Stimulated activated CD4-positive, alpha-beta T cell treated with anti-CD3 and anti-CD28 coated beads, Interleukin-1b, Interleukin-23, amount 100 ng/mL, for 4 hours (primary cell): ENCODE data around the gene BASP1.

Experiments
- DNase-seq, 2 donors: peaks; one replicate each; pipeline ENCODE4 v3.0.0-alpha.2; 2020; ENCODE audit warnings: low read depth in 2 of 2

The BASP1 gene

GRCh38 chr5:17217493-17218352 is at the start of gene BASP1:
BASP1 (plus strand) TSS chr5:17217631; CDS start chr5:17275217, 57,586 bp downstream.
- peak; percentile 21 to 32 for DNase-seq

GRCh38 chr5:17169507-17169906 is 47.9 kb upstream of the BASP1 start:
- DNase-seq: no peak

GRCh38 chr5:17172791-17173190 is 44.6 kb upstream of the BASP1 start:
- DNase-seq: no peak

DNA sequence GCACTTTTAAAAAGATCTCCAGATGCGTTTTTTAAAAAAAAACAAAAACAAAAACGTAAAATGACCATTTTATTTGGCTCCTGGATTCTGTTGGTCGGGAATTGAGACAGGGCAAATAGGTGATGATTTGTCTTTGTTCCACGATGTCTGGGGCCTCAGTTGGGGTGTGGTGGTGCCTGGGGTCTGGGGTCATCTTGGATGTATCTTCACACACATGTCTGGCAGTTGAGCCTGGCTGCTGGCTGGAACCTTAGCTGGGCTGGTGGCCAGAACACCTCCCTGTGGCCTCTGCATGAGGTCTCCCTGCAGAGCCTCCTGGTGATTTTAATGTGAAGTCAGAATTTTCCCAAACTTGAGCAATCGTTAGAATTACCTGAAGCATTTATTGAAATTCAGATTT is 42.5 kb upstream of the BASP1 start:
- DNase-seq: no peak

GRCh38 chr5:17177501-17178372 is 39.7 kb upstream of the BASP1 start:
- DNase-seq: no peak

GRCh38 chr5:17178373-17178675 is 39.1 kb upstream of the BASP1 start:
- DNase-seq: no peak

DNA sequence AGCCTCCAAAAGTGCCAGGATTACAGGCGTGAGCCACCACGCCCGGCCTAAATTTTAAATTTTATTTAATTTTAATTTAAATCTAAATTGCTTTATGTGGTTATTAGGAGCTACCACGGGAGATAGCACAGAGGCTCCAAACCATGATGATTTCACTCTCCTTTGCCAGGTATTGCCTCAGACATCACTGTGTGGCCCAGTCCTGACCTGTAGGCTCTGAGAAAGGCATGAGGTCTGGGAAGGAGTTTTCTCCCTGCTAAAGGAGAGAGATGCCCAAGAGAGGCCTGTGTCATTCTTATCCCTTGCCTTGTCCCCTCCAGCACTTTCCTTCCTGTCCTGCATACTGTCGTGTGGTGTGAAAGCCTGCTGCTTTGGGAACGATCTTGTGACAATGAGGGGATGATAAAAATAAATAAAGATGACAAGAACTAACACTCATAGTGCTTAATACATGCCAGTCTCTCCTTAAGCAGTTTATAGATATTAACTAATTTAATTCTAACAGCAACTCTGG is 37.0 kb upstream of the BASP1 start:
- no peak for DNase-seq

DNA sequence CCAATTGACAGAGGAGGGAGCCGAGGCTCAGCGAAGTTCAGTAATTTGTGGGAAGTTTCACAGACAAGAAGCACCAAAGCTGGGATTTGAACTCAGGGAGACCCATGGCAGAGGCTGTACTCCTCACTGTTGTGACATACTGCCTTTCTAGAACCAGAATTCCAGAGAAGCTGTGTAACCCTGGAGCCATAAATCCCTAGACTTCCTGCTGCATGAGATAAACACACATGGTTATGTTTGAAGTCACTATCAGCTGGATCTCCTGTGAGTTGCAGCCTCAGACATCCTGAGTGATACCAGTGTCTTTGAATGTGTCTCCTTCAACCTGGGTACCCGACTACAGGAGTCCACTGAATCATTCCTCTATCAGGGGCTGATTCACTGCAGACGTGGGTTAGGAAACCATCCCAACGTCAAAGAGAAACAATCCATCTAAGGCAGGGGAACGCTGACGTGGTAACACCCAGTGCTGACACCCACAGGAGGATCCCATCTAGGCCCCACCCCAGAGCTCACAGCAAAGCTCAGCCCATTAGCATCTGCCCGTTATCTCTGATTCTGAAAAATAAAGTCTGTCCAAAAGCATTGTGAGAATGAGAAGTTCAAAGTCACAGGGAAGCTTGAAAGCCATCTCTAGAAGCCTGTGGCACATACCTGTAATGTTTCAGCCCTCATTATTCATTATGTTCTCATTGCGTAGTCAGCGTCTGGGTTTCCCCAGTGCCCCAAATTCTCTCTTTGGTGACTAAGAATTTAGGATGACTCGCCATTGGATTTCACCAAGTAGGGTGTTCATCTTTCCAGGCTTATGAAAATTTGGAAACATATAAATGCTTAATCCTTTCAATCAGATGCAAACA is 36.3 kb upstream of the BASP1 start:
- no peak for DNase-seq

GRCh38 chr5:17182494-17182893 is 34.9 kb upstream of the BASP1 start:
- no peak for DNase-seq

DNA sequence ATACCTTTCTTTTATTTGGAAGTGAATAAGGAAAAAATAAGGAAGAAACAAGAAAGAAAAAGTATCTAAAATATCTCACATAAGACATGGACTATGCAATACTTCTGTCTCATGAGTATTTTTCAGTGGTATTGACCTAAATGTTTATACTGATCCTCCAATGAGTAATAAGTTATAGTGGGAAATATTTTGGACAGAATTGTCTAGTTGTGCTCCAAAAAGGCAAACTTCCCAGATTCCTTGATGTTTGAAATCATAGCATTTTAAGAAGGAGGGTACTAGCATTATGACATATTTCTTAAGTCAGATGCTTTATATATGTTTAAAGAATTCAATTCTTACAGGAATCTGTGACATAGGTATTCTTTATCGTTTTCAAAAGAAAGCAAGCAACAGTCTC is 34.5 kb upstream of the BASP1 start:
- no peak for DNase-seq

DNA sequence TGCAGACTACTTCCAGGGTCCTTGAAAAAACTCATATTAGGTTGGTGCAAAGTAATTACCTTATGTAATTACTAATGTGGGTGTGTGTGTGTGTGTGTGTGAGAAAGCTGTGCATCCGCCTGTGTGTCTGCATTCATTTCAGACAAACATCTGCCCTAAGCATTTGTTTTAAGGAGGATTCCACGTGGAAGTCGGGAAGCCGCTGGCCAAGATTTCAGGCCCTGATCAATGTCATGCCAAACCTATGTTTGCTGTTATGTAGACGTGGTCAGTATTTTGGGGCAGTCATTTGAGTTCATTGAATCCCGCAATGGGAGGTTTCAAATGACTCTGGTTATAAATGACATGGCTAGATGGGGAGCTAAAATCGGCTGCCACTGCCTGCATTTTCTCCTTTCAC is 33.6 kb upstream of the BASP1 start:
- DNase-seq: no peak

GRCh38 chr5:17184588-17184987 is 32.8 kb upstream of the BASP1 start:
- no peak for DNase-seq

- no peak for DNase-seq
Measured at GRCh38 chr5:17185349-17185748, 32.1 kb upstream of the BASP1 start.

- no peak for DNase-seq
Measured at GRCh38 chr5:17185773-17186172, 31.7 kb upstream of the BASP1 start.

GRCh38 chr5:17186256-17186655 is 31.2 kb upstream of the BASP1 start:
- DNase-seq: no peak

DNA sequence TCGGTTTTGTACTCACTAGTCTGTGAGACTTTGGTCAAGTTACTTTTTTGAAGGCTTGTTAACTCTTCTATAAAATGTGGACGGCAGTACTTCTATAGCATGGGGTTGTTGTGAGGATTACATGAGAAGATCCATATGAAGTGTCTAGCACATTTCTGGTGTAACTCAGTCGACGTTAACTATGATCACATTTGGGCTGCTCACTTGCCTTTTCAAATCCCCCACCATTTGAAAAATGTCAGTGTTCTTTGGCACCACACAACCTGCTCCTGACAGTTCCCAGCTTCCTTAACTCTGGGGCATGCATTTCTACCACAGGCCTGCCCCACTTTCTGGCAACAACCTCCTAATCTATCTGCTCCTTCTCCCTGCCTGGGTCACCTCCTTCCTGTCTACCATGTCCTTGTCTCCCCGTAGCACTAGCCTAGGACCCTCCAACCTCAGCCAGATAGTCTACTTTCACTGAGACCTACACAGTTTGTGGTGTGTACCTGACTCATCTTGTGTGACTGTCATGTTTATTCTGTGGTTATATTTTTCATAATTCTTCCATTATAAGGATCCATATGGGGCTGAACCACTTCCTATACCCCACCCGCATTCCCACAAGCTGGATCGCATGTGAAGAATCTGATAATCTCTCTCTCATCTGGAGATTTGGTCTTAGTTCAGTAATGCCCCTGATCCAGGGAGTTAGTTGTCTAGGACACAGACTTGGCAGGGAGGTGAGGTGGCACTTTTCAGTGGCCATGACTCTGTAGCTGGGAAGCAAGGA is 30.2 kb upstream of the BASP1 start:
- DNase-seq: no peak

DNA sequence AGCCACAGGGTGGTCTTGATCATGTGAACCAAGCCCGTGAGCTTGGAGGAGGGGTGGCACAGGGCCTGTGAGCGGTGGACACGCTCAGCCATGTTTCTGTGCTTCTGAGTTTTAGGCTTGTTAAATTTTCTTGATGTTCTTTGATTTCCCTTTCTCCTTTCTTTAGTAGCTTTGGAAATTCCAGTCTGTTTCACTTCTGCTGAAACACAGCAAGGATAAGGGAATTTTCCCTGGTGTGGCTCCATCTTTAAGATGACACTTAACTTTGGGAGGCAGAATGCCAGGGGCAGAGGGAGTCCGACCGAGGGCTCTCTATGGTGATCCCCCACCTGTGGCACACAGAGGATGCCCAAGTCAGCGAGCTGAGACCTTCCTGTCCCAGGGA is 29.7 kb upstream of the BASP1 start:
- DNase-seq: no peak

- peak; percentile 38 to 64 for DNase-seq
Measured at GRCh38 chr5:17189381-17190036, 27.9 kb upstream of the BASP1 start.

- no peak for DNase-seq
Measured at GRCh38 chr5:17190242-17190778, 27.1 kb upstream of the BASP1 start.

GRCh38 chr5:17190799-17191391 is 26.5 kb upstream of the BASP1 start:
- no peak for DNase-seq
